Mammary epithelial cell (primary cell): ENCODE results near the gene SFSWAP.
"Not testable (repeated sequence)": the region's sequence is repeated elsewhere in the genome, so short reads cannot be mapped to it uniquely, and the experiment has no call there.

ENCODE experiments used
- EZH2 ChIP-seq: IDR thresholded peaks from 2 replicates; pipeline ENCODE4 v1.6.1; 2012; ENCODE audit warnings: low read length, inconsistent platforms, borderline replicate concordance
- TF ChIP-seq, protein P1 (sequence below), 2 donors: IDR thresholded peaks in 1 of 2; conservative IDR thresholded peaks in 1 of 2; 2 replicates each; pipeline ENCODE4 v1.5.1; 2011 to 2012; ENCODE audit warnings: inconsistent platforms in 2 of 2, low read length in 2 of 2, mild to moderate bottlenecking in 2 of 2, control low read depth in 1 of 2, low read depth in 1 of 2; ENCODE audit not compliant: insufficient read depth in 1 of 2; ENCODE audit errors: extremely low read depth in 1 of 2

DNA sequence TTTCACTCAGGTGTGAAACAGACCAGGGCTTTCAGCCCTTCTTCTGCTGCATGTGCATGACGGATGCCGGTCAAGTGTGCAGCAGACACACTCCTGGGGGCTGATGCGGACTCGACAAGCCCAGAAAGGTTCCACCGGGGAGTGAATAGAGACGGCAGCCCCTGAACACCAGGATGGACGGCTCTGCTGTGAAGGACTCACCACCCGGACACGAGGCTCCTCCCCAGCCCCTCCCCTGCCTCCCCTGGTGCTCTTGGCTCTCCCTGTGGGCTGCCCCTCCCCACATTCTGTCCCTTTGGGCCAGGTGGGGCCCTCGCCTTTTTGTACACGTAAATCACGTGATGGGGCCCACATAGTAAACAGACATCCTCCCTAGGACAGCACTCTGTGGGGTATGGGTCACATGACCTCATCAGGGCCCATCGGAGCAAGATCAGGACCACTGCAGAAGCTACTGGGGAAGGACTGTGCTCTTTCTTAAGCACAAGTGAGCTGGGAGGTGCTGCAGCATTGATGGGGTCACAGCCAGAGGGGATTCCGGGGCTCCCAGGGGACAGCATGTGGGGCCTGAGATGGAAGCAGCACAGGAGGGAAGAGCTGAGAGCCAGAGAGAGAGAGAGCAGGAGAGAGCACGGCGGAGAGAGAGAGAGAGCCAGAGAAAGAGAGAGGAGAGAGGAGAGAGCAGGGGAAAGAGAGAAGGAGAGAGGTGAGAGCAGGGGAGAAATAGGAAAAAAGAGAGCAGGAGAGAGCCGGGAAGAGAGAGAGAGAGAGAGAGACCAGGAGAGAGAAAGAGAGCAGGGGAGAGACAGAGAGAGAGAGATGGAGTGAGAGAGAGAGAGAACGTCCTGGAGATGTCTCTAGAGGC lies 30.3 kb upstream of the SFSWAP start:
- TF ChIP-seq, protein P1, sequence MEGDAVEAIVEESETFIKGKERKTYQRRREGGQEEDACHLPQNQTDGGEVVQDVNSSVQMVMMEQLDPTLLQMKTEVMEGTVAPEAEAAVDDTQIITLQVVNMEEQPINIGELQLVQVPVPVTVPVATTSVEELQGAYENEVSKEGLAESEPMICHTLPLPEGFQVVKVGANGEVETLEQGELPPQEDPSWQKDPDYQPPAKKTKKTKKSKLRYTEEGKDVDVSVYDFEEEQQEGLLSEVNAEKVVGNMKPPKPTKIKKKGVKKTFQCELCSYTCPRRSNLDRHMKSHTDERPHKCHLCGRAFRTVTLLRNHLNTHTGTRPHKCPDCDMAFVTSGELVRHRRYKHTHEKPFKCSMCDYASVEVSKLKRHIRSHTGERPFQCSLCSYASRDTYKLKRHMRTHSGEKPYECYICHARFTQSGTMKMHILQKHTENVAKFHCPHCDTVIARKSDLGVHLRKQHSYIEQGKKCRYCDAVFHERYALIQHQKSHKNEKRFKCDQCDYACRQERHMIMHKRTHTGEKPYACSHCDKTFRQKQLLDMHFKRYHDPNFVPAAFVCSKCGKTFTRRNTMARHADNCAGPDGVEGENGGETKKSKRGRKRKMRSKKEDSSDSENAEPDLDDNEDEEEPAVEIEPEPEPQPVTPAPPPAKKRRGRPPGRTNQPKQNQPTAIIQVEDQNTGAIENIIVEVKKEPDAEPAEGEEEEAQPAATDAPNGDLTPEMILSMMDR (conservative IDR thresholded peaks at IDR 0.05 in 1 of 2, IDR thresholded peaks at IDR 0.05 in 1 of 2; ENCODE audit: extremely low read depth in 1 of 2, insufficient read depth in 1 of 2, low read depth in 1 of 2, low read length in 2 of 2), result not testable (repeated sequence)
- TF ChIP-seq EZH2, result not testable (repeated sequence)
